MV-4-11 (cell line): ENCODE measurements around the gene LMTK3.

Experiments
- DNase-seq: peaks from one replicate; lab custom pipeline; 2025; lab: John Stamatoyannopoulos, UW

Gene LMTK3

DNA sequence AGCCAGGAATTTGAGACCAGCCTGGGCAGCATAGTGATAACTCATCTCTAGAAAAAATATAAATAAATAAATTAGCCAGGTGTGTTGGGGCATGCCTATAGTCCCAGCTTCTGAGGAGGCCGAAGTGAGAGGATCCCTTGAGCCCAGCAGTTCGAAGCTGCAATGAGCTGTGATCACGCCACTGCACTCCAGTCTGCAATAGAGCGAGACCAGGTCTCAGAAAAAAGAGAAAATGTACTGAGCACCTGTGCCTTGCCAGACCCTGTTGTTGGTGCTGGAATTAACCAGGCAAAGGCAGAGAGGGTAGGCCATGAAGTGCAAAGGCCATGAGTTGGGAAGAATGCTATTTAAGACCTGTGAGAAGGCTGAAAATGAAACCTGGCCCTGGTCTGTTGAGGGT is 39.8 kb downstream of the LMTK3 start:
- no peak for DNase-seq

DNA sequence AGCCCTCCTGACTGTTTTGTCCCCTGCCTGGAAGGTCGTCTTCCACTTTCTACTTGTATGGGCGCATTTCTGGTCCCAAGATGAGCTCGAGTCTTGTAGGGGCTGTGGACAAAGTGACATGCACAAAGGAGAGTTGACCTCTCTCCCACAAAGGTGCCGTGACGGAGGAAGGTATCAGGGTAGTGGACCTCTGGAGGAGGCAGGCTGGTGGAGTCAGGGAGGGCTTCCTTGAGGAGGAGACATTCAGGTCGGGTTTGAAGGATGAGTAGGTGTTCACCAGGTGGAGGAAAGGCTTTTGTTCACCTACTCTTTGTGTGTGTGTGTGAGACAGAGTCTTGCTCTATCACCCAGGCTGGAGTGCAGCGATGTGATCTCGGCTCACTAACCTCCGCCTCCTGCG is 40.8 kb downstream of the LMTK3 start:
- DNase-seq = no peak

DNA sequence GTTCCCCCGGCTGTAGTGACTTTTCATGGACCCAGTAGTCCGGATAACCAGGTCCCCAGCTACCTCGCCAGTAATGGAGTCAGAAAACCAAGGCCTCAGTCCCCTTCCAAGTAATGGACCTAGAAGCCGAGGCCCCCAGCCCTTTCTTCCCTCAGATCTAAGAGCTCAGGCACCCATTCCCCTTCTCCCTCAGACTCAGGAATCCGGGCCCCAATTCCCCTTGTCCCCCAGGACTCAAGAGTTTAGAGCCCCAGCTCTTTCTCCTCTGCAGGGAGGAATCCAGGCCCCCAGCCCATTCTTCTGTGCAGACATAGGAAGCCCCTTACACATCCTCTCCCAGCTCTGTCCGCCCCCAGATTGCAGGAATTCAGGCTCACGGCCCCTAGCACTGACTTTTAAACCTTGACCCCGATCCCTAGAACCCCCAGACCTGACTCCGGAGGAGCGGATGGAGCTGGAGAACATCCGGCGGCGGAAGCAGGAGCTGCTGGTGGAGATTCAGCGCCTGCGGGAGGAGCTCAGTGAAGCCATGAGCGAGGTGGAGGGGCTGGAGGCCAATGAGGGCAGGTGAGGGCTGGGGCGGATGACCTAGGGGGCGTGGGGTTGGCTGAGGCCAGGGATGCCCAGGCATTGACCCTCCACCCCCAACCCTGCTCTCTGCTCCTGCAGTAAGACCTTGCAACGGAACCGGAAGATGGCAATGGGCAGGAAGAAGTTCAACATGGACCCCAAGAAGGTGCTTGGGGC is 41.5 kb downstream of the LMTK3 start:
- no peak for DNase-seq

DNA sequence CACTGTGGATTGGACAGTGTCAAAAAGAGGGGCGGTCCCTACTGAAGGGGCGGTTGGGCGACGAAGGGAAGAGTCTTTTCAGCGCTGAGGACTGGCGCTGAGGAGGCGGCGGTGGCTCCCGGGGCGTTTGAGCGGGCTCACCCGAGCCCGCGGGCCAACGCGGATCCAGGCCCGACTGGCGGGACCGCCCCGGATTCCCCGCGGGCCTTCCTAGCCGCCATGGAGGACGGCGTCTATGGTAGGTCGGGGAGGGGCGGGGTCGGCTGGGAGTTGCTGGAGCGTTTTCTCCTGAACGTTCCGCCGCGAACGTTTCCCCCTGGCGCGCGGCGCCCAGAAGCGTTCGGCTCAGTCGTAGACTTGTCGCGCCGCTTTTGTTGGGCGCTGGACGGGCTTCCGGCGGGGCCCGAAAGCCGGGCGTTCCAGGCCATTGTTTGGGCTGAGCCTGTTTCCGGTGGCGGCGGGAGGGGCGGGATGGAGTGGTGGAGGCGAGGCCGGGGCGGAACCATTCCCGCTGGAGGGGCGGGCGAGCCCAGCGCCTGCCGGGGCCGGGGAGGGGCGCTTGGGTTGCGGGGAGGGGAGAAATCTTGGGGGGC is 42.2 kb downstream of the LMTK3 start, which contains the start of gene CYTH2:
Gene CYTH2 (plus strand): TSS at position 81 of the 593 bp plus-strand sequence. CDS start 139 bp downstream, at position 220.
- DNase-seq = peak; percentile 59

DNA sequence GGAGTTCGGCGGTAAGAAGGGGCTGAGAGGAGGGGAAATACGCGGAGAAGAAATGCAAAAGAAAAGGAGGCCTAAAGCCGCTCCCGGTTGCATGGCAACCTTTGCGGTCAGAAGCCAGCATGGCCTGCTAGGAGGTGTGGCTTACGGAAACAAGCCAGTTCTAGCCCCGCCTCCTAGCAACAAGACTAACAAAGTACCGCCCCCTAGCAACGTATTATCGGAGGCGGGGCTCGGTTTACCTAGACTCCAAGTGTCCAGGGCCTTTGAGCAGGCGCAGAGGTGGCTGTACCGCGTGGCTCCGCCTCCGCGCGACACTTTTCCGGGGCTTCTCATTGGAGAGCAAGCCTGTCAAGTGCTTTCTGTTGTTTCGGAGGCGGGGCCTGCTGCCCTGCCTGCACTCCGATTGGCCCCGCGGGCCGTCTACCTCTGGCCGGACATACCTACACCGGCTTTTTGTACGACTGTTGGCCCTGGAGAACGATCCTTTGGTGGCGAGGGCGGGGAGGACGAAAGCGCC is 42.8 kb downstream of the LMTK3 start:
- peak; percentile 100 for DNase-seq

DNA sequence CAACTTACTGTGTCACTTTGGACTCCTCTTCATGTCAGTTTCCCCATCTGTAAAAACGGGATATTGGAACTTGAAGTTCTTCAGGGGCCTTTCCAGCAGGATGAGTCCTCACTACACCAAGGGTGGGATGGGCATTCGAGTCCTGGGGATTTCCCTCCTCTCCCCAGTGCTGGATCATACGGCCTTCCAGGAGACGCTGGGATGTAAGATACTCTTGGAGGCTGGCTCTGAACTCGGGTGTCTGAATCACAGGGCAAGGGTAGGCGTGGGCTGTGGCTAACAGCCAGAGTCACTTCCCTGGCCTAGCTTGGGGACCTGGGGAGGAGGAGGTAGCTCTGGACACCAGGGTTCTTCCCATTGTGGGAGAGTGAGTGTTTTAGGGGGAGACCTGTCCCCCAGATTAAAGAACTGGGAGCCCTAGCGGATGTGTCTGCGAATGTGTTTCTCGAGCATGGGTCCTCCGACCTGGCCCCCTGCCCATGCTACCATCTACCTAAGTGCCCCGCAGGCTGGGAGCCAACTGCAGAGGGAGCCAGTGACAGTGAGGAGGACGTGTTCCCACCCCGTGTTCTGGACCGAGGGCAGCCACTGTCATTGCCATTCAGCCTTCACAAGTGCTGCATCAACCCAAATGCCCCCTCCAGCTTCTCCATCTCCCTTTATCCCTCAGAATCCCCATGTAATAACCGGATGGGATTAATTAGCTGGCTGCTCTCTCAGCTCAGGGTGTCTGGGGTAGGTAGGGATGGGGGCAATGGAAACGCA is 44.9 kb downstream of the LMTK3 start:
- DNase-seq = no peak

DNA sequence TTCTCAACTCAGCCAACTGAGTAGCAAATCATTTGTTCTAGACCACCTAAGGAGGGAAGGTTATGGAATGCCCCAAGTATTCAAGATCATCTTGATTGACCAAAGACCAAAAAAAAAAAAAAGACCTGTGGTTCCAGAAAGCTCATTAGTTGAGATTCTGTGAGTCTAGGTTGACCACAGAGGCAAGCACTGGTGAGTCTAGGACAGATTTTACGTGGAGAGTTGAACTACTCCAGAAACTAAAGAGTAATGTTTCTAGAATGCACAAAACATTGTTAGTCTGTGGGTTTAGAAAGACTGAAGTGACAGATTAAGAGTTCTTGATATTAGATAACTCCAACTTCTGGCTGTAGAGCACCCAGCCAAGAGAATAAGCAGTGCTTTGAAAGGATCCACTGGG is 46.4 kb downstream of the LMTK3 start:
- DNase-seq = no peak

DNA sequence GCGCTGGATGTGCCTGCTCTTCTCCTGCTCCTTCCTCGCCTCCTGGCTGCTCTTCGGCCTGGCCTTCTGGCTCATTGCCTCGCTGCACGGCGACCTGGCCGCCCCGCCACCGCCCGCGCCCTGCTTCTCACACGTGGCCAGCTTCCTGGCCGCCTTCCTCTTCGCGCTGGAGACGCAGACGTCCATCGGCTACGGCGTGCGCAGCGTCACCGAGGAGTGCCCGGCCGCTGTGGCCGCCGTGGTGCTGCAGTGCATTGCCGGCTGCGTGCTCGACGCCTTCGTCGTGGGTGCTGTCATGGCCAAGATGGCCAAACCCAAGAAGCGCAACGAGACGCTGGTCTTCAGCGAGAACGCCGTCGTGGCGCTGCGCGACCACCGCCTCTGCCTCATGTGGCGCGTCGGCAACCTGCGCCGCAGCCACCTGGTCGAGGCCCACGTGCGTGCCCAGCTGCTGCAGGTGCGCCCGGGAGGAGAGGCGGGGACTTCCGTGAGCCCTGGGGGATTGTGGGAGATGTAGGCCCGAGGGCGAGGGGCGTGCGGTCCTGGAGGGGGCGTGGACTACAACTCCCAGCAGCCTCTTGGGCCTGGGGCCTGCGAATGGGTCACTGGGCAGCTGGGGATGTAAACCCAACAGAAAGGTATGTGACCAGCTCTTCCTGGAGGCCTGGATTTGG is 49.5 kb downstream of the LMTK3 start:
- DNase-seq = no peak

DNA sequence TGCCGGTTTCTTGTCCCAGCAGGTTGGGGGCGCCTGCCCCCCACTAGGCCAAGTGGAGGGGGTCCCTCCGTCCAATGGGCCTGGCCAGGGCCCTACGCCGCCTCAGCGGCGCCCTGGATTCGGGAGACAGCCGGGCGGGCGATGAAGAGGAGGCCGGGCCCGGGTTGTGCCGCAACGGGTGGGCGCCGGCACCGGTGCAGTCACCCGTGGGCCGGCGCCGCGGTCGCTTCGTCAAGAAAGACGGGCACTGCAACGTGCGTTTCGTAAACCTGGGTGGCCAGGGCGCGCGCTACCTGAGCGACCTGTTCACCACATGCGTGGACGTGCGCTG is 50.0 kb downstream of the LMTK3 start:
- no peak for DNase-seq

DNA sequence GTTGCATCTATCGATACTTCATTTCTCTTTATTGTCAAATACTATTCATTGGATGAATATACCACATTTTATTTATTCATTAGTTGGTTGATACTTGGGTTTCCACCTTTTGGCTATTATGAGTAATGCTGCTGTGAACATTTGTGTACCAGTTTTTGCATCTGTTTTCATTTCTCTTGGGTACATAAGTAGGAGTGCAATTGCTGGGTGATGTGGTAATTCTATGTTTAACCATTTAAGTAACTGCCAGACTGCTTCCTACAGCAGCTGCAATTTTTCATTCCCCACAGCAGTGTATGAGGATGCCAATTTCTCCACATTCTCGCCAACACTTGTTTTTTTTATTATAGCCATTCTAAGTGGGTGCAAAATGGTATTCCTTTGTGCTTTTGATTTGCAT is 53.6 kb downstream of the LMTK3 start:
- peak; percentile 29 for DNase-seq

DNA sequence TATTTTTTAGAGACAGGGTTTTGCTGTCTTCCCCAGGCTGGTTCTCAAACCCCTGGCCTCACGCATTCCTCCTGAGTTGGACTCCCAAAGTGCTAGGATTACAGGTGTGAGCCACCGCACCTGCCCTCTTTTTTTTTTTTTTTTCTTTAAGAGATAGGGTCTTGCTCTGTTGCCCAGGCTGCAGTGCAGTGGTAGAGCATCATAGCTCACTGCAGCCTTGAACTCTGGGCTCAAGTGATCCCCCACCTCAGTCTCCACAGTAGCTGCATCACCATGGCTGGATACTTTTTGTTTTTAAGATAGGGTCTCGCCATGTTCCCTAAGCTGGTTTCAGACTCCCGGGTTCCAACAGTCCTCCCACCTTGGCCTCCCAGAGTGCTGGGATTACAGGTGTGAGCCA is 54.8 kb downstream of the LMTK3 start:
- no peak for DNase-seq

DNA sequence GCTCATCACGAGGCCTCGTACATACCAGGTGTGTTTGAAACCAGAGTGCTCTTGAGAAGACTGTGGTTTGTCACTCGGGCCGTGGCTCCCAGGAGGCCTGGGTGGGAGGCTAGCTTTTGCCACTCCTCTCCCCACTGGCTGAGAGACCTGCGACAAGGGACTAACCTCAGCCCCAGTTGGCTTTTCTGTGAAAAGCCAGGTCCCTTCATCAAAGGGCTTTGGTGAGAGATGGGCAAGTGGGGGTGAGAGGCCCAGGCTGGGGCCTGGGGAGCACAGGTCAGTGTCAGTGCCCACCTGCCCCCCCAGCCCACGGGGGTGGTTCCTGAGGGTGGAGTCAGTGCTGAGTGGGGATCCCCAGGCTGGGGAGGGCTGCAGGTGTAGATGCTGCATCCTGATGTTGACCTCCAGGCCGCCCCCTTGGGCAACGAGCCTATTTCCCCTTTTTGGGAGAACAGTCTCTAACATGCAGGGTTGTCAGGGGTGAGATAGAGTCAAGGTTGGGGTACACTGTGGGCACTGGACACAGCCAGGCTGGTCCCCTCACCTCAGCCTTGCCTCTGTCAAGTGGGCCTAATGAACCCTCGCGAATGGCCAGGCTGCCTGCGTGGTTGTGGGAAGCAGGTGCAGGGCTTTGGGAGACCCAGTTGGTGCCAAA is 55.6 kb downstream of the LMTK3 start:
- DNase-seq = no peak

DNA sequence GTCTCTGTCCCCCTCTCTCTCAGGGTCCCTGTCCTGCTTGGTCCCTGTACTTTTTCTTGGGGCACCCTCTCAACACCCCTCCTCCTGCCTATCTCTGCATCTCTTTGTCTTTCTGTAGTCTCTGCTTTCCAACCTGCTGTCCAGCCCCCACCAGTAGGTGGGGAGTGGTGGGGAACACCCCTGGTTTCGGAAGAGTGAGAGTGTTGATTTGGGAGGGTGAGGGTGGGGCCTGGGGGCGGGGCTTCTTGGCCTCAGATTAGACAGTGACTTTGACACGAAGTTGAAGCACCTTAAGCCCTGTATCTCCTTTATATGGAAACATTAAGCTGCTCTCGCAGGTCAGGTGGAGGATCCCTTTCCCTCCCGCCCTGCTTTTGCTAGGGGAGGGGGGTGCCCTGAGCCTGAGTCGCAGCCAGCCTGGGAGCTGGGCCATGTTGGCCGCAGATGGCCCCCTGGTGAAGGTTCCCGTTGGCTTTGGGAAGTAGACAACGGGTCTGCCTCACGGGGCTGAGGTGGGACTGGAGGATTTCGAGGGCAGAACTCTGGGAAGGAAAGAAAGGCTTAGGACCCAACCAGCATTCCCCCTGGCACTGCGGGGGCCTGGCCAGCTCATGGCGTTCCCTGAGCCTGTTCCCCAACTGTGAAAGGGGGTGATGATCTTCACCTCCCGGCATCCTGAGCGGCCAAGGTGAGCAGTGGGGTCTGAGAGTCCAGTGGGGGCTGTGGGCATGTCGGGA is 56.3 kb downstream of the LMTK3 start, which contains the start of gene KCNJ14:
Gene KCNJ14 (plus strand): TSS at position 404 of the 737 bp plus-strand sequence. CDS start 6,151 bp downstream, outside the sequence.
- no peak for DNase-seq

DNA sequence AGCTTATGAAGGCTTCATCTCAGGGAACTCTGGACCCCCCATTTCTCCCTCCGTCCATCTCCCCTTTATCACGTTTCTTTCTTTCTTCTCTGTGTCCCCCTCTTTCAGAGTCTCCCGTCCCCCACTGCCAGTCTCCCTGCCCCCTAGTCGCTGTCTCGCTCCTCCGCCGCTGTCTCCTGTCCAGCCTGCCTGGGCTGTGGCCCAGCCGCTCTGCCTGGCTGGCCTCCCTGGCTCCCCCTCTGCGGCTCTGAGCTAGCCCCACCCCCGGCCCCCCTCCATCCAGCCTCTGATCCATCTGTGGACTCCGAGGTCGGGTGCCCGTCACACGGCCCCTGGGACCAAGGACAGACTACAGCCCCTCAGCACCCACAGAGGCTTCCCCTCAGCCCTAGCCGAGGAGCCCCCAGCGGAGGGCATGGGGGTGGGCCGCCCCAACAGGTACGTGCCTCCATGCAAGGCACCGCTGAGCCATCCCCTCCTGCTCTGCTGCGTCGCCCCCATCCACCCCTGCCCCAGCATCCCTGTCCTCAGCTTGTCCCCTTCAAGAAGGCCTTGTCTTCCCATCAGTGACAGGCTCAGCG is 57.4 kb downstream of the LMTK3 start:
- DNase-seq = no peak

DNA sequence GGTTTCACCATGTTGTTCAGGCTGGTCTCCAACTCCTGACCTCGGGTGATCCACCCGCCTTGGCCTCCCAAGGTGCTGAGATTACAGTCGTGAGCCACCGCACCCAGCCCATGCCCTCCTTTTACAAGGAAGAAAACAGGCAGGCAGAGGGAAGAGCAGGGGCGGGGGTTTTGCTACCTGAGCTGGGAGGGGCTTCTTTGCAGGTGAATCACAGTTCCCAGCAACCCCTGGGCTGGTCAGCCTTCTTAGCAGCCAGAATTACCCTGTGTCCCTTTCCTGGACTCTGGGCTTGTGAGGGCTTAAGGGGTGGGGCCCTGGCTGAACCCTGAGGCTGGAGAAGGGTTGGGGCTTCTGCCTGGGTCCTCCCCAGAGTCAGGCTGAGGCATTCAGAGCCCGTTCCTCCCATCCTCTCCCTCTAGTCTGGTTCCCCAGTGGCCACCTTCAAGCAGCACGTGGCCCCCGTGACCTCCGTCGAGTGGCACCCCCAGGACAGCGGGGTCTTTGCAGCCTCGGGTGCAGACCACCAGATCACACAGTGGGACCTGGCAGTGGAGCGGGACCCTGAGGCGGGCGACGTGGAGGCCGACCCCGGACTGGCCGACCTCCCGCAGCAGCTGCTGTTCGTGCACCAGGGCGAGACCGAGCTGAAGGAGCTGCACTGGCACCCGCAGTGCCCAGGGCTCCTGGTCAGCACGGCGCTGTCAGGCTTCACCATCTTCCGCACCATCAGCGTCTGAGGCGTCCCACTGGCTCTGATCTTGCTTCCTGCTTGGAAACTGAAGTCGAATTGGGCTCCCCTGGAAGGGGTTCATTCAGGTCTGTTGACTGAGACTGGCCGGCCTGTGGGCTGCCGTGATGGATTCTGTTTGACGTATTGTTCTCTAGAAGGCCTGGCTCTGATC is 59.1 kb downstream of the LMTK3 start:
- no peak for DNase-seq

DNA sequence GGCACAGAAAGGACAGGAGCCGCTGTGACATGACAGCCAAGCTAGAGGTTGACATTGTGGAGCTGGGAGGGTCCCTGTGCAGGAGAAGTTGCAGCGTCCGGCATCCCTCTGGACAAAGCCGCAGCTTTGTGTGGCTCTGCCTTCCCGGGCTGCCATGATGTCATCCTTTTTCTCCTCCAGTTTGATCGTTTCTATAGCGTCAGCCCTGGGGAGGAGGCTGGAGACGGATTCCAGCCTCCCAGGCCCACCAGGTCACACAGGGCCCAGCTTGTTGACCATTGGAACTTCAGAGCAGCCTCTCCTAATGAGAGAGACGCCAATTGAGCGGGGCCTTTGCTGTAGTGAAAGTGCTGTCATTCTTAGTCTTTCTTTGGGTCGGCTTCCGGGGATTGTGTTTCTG is 60.0 kb downstream of the LMTK3 start:
- DNase-seq = no peak

DNA sequence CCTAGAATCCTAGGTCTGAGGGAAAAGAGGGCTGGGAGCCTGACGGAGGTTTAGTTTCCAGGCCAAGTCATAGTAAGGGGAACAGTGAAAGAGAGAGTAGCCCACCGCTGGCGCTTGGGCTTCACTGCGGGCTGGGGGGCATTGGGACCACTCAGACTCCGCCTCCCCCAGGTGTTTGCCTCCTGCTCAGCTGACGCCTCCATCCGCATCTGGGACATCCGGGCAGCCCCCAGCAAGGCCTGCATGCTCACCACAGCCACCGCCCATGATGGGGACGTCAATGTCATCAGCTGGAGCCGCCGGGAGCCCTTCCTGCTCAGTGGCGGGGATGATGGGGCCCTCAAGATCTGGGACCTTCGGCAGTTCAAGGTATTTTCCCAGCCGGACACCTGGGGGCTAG is 60.8 kb downstream of the LMTK3 start:
- DNase-seq = no peak

DNA sequence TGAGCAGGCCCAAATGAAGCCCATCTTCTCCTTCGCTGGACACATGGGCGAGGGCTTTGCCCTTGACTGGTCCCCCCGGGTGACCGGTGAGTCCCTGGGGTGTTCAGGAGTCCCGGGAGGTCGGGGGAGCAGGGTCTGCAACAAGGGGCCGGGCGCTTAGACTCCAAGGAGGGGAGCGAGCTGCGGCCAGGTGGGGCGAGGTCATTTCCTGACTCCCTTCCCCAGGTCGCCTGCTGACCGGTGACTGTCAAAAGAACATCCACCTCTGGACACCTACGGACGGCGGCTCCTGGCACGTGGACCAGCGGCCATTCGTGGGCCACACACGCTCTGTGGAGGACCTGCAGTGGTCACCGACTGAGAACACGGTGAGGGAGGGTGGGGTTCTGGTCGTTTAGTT is 61.2 kb downstream of the LMTK3 start:
- no peak for DNase-seq

DNA sequence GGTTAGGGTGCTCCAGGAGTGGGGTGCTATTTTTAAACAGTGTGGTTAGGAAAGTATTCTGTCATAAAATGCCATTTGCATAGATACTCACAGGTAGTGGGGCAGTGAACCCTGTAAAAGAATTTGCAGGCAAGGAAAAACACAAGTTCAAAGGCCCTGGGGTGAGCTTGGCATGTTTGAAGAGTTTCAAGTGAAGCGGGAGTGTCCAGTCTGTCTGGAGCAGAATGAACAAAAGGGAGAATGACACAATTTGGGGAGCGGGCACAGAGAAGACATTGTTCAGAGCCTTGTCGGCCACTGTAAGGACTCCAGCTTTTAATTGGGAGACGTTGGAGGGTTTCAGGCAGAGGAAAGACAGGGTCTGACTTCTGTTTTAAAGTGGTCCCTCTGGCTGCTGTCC is 63.1 kb downstream of the LMTK3 start:
- DNase-seq = no peak

DNA sequence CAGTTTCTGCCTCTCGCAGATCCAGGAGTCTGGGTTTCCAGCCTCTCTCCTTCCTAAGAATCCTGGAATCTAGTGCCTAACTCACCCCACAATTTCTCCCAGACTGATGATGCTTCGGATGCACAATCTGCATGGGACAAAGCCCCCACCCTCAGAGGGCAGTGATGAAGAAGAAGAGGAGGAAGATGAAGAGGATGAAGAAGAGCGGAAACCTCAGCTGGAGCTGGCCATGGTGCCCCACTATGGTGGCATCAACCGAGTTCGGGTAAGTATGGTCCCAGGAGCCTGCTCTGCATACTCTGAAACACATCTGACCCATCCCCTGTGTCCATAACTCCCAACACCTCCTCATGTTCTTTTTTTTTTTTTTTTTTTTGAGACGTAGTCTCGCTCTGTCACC is 65.1 kb downstream of the LMTK3 start:
- no peak for DNase-seq
